NCI-H2029 treated with DMSO at 0.1 percent for 48 hours (cell line): Measurements from ENCODE around the gene SFMBT1.

Source experiments
- DNase-seq: peaks from one replicate; lab custom pipeline; 2025; lab: John Stamatoyannopoulos, UW

The SFMBT1 gene, protein sequence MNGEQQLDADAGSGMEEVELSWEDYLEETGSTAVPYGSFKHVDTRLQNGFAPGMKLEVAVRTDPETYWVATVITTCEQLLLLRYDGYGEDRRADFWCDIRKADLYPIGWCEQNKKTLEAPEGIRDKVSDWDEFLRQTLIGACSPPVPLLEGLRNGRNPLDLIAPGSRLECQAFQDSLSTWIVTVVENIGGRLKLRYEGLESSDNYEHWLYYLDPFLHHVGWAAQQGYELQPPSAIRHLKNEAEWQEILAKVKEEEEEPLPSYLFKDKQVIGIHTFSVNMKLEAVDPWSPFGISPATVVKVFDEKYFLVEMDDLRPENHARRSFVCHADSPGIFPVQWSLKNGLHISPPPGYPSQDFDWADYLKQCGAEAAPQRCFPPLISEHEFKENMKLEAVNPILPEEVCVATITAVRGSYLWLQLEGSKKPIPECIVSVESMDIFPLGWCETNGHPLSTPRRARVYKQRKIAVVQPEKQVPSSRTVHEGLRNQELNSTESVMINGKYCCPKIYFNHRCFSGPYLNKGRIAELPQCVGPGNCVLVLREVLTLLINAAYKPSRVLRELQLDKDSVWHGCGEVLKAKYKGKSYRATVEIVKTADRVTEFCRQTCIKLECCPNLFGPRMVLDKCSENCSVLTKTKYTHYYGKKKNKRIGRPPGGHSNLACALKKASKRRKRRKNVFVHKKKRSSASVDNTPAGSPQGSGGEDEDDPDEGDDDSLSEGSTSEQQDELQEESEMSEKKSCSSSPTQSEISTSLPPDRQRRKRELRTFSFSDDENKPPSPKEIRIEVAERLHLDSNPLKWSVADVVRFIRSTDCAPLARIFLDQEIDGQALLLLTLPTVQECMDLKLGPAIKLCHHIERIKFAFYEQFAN

DNA sequence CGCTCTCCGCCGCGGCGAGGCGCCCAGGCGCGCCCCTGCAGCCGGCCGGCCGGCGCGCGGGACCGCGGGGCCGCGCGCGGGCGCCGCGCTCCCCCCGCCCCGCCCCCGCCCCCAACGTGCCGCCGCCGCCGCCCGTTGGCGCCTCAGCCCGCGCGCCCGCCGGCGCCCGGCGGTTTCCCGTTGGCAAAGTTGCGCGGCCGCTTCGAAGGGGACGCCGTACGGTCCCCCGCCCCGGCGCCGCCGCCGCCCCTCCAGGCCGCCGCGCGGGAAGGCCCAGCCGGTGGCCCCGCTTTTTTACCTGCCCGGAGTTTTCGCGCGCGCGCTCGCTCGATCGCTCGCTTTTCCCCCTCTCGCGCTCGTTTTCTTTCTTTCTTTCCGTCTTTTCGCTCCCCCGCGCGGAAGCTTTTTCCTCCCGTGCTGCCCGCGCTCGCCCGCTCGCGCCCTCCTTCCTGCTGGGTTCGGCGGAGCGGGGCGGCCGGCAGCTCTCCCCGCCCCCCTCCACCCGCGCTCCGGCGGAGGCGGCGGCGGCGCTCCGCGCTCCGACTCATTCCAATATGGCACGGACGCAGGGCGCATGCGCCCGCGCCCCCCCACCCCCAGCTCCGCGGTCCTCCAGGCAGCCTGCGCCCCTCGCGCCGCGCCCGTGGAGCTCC is at the start of gene SFMBT1:
TSS of gene SFMBT1 (minus strand) at position 556 of the 653 bp plus-strand sequence. CDS start 76,945 bp downstream, outside the sequence.
- DNase-seq, result no peak

- DNase-seq, result no peak
These were observed 47.1 kb upstream of the SFMBT1 start for GRCh38 chr3:53092942-53093341.

DNA sequence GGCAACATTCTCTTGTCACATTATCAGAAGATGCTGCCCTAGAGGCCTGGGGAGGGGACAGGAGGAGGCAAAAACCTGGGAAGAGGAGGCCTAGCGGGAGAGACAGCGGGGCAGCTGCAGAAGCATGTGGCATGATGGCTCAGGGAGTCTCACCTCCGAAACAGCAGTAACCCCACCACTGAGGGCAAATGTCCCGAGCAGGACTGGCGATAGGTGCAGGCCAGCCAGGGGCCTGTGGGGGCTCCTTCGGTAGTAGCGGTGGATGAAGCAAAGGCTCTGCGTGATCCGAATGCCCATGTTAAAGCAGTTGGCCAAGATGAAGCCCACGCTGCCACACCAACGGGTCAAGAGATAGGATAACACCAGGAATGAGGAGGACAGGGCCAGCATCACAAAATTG is 46.3 kb upstream of the SFMBT1 start:
- DNase-seq, result no peak

DNA sequence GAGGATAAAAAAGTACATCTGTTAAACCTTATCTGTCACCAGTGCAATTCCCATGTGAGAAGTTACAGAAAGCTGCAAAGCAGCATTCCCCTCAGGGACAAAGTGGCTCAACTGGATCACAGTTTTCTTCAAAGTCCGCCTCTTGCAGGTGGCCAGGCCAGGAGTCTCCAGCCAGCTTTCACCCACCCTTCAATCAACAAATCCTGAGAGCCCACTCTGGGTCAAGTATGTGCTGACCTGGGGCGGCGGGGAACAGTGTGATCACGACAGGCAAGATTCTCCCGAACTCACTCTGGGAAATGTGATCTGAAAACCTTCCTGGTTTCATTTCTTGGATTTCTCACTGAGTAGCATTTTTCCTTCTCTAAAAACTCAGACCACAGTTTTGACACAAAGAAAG is 45.1 kb upstream of the SFMBT1 start:
- no peak for DNase-seq

GRCh38 chr3:53089511-53089910 is 43.6 kb upstream of the SFMBT1 start:
- no peak for DNase-seq

- no peak for DNase-seq
These were observed 39.6 kb upstream of the SFMBT1 start for GRCh38 chr3:53085476-53085875.

DNA sequence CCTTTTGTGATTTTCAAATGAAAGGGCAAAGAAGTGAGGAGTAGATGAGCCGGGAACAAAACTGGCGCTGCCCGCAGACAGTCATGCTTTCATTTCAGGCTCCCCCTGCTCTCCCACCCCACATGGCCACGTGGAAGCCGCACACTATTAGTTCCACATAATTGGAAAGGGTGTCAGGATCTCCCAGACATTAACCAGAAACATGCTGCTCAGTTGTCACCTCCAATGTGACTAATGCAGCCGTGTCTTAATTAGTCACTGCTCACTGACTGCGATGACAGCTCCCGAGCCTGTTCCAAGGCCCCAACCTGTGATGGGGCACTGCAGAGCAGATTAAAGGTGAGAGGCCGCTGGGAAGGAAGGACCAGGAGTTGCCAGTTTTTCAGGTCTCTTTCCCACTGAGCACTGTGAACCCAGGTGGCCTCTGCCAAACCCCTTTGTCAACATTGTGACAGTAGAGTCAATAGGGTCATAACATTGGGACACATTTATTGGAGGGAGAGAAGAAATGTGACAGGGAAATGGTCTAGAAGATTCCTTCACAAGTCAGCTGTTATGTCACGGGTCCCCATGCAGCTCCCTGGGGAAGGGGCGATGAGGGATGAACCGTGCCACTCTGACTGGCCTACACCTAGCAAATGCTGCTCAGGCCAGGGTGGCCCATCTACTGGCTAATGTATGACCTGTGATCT is 38.6 kb upstream of the SFMBT1 start:
- no peak for DNase-seq

DNA sequence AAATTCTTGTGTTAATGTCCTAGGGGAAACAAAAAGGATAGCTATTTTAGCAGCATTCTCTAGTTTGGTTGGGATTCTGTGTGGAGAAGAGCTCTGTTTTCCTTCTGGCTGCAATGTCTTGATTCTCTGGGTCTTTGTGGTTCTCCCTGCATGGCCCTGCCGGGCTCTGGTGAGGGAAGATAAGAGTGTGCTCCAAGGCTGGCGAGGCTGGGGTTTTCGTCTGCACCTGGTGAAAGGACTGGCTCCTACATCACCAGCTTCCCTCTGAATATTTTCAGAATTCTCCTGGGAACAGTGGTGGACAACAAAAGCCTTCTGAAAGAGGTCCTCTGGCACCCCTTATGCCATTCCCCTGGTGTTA is 38.1 kb upstream of the SFMBT1 start:
- DNase-seq, result no peak

GRCh38 chr3:53083521-53083920 is 37.6 kb upstream of the SFMBT1 start:
- DNase-seq, result no peak

DNA sequence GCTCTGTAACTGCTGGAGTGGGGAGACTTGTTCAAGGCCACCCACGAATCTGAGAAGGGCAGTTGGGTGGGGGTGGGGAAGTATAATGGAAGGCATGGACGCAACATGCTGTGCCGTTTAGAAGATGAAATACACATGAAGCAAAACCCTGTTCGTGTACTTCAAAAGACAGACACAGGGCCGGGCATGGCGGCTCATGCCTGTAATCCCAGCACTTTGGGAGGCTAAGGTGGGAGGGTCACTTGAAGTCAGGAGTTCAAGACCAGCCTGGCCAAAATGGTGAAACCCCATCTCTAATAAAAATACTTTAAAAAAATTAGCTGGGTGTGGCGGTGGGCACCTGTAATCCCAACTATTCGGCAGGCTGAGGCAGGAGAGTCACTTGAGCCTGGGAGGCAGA is 36.9 kb upstream of the SFMBT1 start:
- DNase-seq, result no peak

- no peak for DNase-seq
These were observed 35.4 kb upstream of the SFMBT1 start for GRCh38 chr3:53081318-53081717.

DNA sequence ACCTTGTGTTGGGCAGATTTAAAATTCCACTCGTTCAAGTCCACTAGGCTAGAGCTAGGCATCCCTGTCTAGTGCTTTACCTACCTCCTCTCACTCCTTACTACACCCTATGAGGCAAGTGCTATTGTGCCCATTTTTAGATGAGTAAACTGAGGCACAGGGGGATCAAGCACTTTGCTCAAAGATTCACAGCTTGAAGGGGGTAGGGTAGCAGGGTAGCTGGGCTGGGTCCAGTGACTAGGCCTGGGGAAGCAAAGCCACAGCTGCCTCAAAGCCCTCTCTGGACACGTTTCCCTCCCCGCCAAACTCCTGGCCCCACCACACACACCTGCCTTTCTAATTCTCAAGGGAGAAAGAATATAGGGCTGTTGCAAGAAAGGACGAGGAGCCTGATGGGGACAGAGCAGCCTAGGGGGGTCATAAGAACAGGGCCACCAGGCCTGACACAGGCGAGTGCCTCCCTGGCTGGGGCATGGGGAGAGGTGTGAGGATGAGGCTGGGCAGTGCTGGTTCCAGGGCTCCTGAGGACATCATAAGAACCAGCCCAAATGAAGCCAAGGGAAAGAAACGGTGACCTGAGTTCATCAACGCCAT is 34.8 kb upstream of the SFMBT1 start:
- DNase-seq, result no peak

DNA sequence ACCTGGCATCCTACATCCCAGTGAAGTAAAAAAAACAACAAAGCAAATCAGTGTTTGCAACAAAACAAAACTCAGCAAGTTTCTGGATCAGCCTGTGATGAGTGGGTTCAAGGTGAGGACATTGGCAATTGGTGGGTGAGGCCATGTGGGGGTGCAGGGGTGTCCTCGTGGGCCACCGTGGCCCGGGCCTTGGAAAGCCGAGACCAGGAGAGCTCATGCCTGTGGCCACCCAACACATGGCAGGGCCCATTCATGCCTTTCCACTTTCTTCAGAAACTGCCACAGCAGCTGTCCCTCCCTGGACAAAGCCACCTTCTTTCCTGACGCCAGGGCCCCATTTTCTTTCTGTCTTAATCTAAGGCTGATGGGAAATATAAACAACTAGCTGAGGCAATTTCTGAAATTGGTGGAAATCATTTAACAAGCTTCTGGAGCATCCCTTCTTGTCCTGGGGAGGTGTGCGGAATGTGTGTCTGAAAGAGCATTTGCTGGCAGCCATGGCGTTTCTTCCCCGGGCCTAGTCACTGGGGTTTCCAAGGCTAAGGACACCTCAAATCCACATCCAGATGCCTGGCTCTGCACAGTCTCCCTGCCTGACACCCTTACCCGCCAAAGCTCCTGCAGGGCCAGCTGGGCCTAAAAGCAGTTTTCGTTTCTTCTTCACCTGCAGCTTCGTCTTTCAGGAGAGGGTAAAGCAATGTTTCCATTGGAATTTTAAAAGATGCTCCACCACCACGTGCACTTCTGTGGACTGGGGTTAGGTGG is 34.1 kb upstream of the SFMBT1 start:
- no peak for DNase-seq

- DNase-seq, result no peak
These were observed 33.3 kb upstream of the SFMBT1 start for GRCh38 chr3:53079147-53079546.

DNA sequence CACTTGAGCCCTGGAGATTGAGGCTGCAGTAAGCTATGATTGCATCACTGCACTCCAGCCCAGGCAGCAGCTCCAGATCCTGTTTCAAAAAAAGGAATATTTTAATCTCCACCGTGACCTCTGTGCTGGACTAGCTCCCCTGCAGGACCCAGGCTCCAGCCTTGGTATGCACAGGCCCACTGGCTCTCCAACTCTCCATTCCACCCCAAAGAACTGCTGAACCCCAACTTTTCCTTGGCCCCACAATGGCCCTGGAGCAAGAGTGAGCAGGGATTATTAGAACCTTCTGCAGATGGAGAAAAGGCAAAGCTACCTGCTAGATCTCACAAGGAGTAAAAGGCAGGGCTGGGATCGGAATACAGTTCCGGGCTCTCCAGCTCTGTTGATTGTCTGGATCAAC is 32.8 kb upstream of the SFMBT1 start:
- no peak for DNase-seq

- DNase-seq, result no peak
These were observed 31.8 kb upstream of the SFMBT1 start for GRCh38 chr3:53077476-53078220.

GRCh38 chr3:53075743-53076140 is 29.9 kb upstream of the SFMBT1 start:
- no peak for DNase-seq

DNA sequence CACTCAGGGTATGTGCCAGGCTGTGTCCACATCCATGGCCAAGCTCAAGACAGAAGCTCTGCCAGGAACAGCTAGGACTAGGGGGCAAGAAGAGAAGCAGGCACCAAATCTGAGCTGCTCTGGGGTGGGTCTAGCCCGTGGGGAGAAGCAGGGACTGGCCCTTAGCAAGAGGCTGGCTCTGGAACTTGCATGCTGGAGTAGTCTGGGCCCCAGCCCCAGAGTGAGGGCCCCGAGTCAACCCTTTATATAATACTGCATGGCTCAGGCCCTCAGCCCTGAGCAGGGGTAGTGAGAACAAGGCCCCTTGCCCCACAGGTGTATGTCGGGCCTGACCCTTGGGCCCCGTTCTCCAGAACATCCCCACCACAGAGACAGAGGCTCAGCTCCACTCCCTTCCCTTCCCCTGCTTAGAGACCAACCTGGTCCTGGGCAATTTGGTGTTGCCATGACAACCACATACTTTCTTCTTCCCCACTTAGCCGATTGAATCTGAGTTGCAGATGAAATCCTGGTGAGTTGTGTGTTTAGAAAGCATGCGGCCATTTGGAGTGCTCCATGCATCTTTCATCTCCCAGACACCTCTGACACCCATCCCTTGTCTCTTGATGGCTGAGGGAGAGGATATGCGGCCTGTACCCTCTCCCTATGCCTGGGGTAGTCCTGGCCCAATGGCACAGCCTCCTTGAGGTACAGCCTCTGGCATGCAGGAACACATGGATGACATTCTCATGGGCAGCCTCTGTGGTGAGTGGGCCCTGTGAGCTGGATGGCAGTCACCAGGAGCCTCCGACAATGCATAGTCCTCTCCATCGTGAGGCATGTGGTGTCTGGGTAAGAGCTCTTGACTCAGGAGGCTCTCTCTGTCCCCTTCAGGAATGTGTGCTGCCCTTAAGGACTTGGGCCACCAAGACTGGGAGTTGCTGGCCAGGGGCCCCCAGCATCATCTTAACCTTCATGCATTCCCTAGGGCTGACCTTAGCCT is 29.2 kb upstream of the SFMBT1 start:
- no peak for DNase-seq

- DNase-seq, result no peak
These were observed 28.5 kb upstream of the SFMBT1 start for GRCh38 chr3:53074366-53074696.
